Neural crest cell (in vitro differentiated cells): Measurements from ENCODE around the gene MAP2K1. TPM values are rescaled to one million over a fixed set of nuclear protein-coding genes. Genes with fewer than 3 reads are reported as not detected.

Source experiments
- DNase-seq: peaks from one replicate; pipeline ENCODE4 v3.0.0; 2021; ENCODE audit warnings: low read depth, mixed read lengths, low spot score
- H3K27ac Mint-ChIP-seq: one replicate; pipeline ENCODE4 v1.8.0; 2021; ENCODE audit warnings: mild to moderate bottlenecking, mixed read lengths; ENCODE audit not compliant: unreplicated experiment
- H3K27me3 Mint-ChIP-seq: 2 replicates; pipeline ENCODE4 v1.8.0; 2021; ENCODE audit warnings: low read depth, mild to moderate bottlenecking, mixed read lengths
- H3K36me3 Mint-ChIP-seq: 2 replicates; pipeline ENCODE4 v1.8.0; 2021; ENCODE audit warnings: low read depth, mild to moderate bottlenecking, mixed read lengths
- H3K4me1 Mint-ChIP-seq: 2 replicates; pipeline ENCODE4 v1.8.0; 2021; ENCODE audit warnings: mixed read lengths
- H3K4me3 Mint-ChIP-seq: one replicate; pipeline ENCODE4 v1.8.0; 2021; ENCODE audit warnings: mild to moderate bottlenecking, mixed read lengths
- H3K9me3 Mint-ChIP-seq: 2 replicates; pipeline ENCODE4 v1.8.0; 2021; ENCODE audit warnings: mixed read lengths
- CTCF ChIP-seq: fragments of 200-600 bp; sonication (generic); conservative IDR thresholded peaks from 2 replicates; pipeline ENCODE4 v1.5.0; 2021; ENCODE audit warnings: antibody characterized with exemption, mild to moderate bottlenecking
- total RNA-seq: library from RNA; stranded (reverse); gene quantifications from 2 replicates; pipeline ENCODE4 v1.2.1, GENCODE V29; 2021

The MAP2K1 gene
- total RNA-seq, 1 donor from 2014 or later, result 43.3 TPM

DNA sequence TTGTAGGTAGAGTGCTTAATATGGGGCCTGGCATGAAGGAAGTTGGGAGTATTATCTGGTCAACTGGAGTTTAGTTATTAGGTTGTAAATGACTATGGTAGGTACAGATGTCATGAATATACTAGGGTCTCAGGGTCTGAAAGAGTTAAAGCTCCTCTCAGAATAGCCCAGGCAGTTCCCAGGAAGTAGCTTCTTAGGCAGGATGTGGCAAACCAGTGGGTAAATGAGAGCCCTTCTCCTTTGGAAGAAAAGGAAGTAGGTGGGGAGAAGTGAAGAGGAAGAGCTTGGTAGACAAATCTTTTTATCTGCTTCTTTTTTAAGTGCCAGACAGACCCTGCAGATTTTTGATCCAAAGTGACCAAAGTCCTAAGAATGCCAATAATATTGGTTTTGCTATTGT, 24.5 kb downstream of the MAP2K1 start:
- peak overlapping the region; percentile 57 for H3K27ac Mint-ChIP-seq
- no peaks in the 10 kb centered on the region for H3K9me3 Mint-ChIP-seq
- peak overlapping the region; percentile 16 for H3K4me3 Mint-ChIP-seq
- H3K36me3 Mint-ChIP-seq, result peaks cover 10% of the 10 kb centered on the region
- H3K4me1 Mint-ChIP-seq, result peaks cover 56% of the 10 kb centered on the region
- DNase-seq, result no peak
- no peaks in the 10 kb centered on the region for H3K27me3 Mint-ChIP-seq
- TF ChIP-seq CTCF, result no peak

DNA sequence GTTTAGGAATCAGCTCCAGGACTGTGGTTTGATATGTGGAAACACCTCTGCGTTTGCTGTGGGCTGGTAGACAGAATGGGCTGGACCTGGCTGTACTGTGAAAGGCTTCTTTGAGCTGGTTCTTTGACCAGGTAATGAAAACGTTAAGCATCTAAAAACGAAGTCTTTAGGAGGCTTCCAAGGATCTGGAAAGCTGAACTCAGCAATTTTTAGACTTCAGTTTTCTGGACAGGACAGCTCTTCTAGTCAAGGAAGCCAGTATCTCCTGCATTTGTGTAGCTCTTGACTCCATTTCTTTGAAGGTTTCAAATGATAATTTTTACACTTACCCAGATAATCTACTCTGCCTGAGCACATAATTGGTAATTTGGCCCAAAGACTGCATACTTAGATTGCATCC, 25.5 kb downstream of the MAP2K1 start:
- no peak for TF ChIP-seq CTCF
- no peaks in the 10 kb centered on the region for H3K9me3 Mint-ChIP-seq
- H3K4me3 Mint-ChIP-seq, result no peak overlapping the region
- H3K27me3 Mint-ChIP-seq, result no peaks in the 10 kb centered on the region
- DNase-seq, result no peak
- peaks cover 55% of the 10 kb centered on the region for H3K4me1 Mint-ChIP-seq
- peaks cover 12% of the 10 kb centered on the region for H3K36me3 Mint-ChIP-seq
- no peak overlapping the region for H3K27ac Mint-ChIP-seq

DNA sequence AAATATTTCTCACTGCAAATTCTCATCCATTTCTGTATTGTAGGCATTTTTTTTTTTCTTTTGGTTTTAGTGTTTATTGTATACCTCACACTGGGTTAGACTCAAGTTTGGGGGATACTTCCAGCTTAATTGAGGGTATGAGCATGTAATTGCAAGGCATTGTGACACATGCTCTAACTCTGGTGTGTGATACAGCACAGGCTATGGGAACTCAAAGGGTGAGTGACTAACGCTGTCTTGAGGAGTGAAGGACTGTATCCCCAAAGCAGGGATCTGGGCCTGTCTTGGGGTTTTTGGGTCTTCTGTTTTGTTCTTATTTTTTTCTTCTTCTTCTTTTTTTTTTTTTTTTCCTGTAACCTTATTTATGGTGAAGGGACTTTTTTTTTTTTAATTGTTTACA, 26.9 kb downstream of the MAP2K1 start:
- DNase-seq, result no peak
- Mint-ChIP-seq H3K4me1 (peaks cover 54% of the 10 kb centered on the region), H3K9me3 (no peaks in the 10 kb centered on the region), H3K36me3 (peaks cover 12% of the 10 kb centered on the region), H3K27me3 (no peaks in the 10 kb centered on the region), H3K27ac (no peak overlapping the region), H3K4me3 (no peak overlapping the region)
- TF ChIP-seq CTCF, result no peak

DNA sequence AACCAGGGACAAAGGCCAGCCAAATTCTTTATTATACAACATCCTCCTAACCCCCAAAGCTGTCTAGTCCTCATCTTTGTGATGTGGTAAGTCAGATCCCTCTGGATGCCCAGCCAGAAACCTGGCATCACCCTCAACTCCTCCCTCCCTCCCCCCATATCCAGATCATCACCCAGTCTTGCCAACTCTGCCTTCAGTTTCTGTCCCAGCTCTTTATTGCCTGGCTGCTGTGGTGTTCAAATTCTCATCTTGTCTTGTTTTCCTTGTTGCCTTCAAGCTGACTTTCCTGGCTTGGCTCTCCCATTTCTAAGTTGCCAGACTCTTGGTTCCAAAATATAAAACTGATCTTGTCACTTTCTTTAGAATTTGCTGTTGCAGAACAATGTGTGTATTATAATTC, 28.6 kb downstream of the MAP2K1 start:
- DNase-seq, result no peak
- H3K9me3 Mint-ChIP-seq, result no peaks in the 10 kb centered on the region
- no peaks in the 10 kb centered on the region for H3K27me3 Mint-ChIP-seq
- no peak for TF ChIP-seq CTCF
- H3K4me3 Mint-ChIP-seq, result no peak overlapping the region
- peaks cover 37% of the 10 kb centered on the region for H3K4me1 Mint-ChIP-seq
- H3K36me3 Mint-ChIP-seq, result peaks cover 12% of the 10 kb centered on the region
- H3K27ac Mint-ChIP-seq, result no peak overlapping the region

DNA sequence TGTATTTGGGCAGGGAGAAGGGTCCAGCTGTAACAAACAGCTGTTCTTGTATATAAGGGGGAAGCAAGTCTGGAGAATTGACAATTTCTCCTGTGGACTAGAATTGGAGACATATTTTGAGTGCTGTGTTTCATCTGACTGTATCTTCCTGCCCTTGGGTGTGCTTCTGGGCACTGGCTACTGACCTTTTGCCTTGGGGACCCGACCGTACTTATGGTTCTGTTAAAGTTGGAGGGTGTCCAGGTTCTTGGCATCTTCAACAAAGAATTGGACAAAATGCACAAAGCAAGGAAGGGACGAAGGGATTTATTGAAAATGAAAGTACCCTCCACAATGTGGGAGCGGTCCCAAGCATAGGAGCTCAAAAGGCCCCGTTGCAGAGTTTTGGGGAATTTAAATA, 31.0 kb downstream of the MAP2K1 start:
- Mint-ChIP-seq H3K27me3 (no peaks in the 10 kb centered on the region), H3K9me3 (no peaks in the 10 kb centered on the region), H3K4me3 (no peak overlapping the region), H3K27ac (peak overlapping the region; percentile 21), H3K4me1 (peaks cover 22% of the 10 kb centered on the region), H3K36me3 (peaks cover 12% of the 10 kb centered on the region)
- no peak for TF ChIP-seq CTCF
- no peak for DNase-seq

- no peaks in the 10 kb centered on the region for H3K9me3 Mint-ChIP-seq
- H3K27me3 Mint-ChIP-seq, result no peaks in the 10 kb centered on the region
- H3K4me1 Mint-ChIP-seq, result peaks cover 22% of the 10 kb centered on the region
- peaks cover 8% of the 10 kb centered on the region for H3K36me3 Mint-ChIP-seq
- H3K27ac Mint-ChIP-seq, result no peak overlapping the region
- DNase-seq, result no peak
- no peak for TF ChIP-seq CTCF
- no peak overlapping the region for H3K4me3 Mint-ChIP-seq
Measured at GRCh38 chr15:66419471-66419870, 32.8 kb downstream of the MAP2K1 start.
